Activated B cell treated with CpG ODN at 0.5 μM for 24 hours (primary cell): Measurements from ENCODE around the gene ARHGAP26. TPM values are rescaled to one million over a fixed set of nuclear protein-coding genes. Genes with fewer than 3 reads are reported as not detected.

Source experiments
- ATAC-seq: fragments of 200-7000 bp; cut with Tn5 transposase; one replicate; pipeline ENCODE4 v1.10.0; 2021; ENCODE audit warnings: low read depth, mild to moderate bottlenecking, moderate library complexity
- CTCF ChIA-PET: fragments of 350-600 bp; sonication (Branson Sonifier 250); formaldehyde crosslinking; loops from one replicate; lab custom pipeline; 2021; ENCODE audit warnings: antibody characterized with exemption; lab: Charles Lee
- POLR2A ChIA-PET: fragments of 350-600 bp; sonication (Branson Sonifier 250); formaldehyde crosslinking; loops from one replicate; lab custom pipeline; 2021; ENCODE audit warnings: antibody characterized with exemption; lab: Charles Lee
- DNase-seq: peaks from one replicate; pipeline ENCODE4 v3.0.0; 2022
- H3K27ac Mint-ChIP-seq: one replicate; pipeline ENCODE4 v1.8.0; 2020; ENCODE audit warnings: mixed read lengths
- H3K27me3 Mint-ChIP-seq: one replicate; pipeline ENCODE4 v1.8.0; 2021; ENCODE audit warnings: mixed read lengths
- H3K36me3 Mint-ChIP-seq: one replicate; pipeline ENCODE4 v1.8.0; 2021; ENCODE audit warnings: low read depth, mixed read lengths
- H3K4me1 Mint-ChIP-seq: one replicate; pipeline ENCODE4 v1.8.0; 2021; ENCODE audit warnings: mixed read lengths
- H3K4me3 Mint-ChIP-seq: one replicate; pipeline ENCODE4 v1.8.0; 2020; ENCODE audit warnings: mild to moderate bottlenecking, mixed read lengths
- H3K9me3 Mint-ChIP-seq: one replicate; pipeline ENCODE4 v1.8.0; 2020; ENCODE audit warnings: mixed read lengths
- CTCF ChIP-seq: fragments of 200-600 bp; IDR thresholded peaks from one replicate; pipeline ENCODE4 v1.8.0; 2022; ENCODE audit warnings: antibody characterized with exemption, mild to moderate bottlenecking
- intact Hi-C: fragments of 100-400 bp; cut with micrococcal nuclease; formaldehyde crosslinking; loops from one replicate; pipeline ENCODE4 v1.15.1; 2024
- total RNA-seq: library from RNA; stranded (reverse); gene quantifications from 2 replicates; pipeline ENCODE4 v1.2.3, GENCODE V29; 2022

The ARHGAP26 gene
- total RNA-seq, 1 donor from 2014 or later: 20.9 TPM

GRCh38 chr5:142847898-142848790 is 78.0 kb downstream of the ARHGAP26 start:
- ChIA-PET POLR2A (no interaction called here), CTCF (no interaction called here)
- H3K4me3 Mint-ChIP-seq: no peak overlapping the region
- no peak for TF ChIP-seq CTCF
- H3K9me3 Mint-ChIP-seq: no peaks in the 10 kb centered on the region
- H3K4me1 Mint-ChIP-seq: peaks cover 32% of the 10 kb centered on the region
- H3K36me3 Mint-ChIP-seq: no peaks in the 10 kb centered on the region
- no peak for DNase-seq
- no peak for ATAC-seq
- intact Hi-C loops: loop anchor here (5.0 kb wide), 1 partner anchor 46 kb away; no protein-coding TSS in a partner anchor
- H3K27ac Mint-ChIP-seq: no peak overlapping the region
- no peaks in the 10 kb centered on the region for H3K27me3 Mint-ChIP-seq

GRCh38 chr5:142849466-142849865 is 79.3 kb downstream of the ARHGAP26 start:
- intact Hi-C loops: loop anchor here (5.0 kb wide), 1 partner anchor 47 kb away; no protein-coding TSS in a partner anchor
- ChIA-PET CTCF (no interaction called here), POLR2A (no interaction called here)
- no peaks in the 10 kb centered on the region for H3K27me3 Mint-ChIP-seq
- no peak overlapping the region for H3K4me3 Mint-ChIP-seq
- DNase-seq (no peak), ATAC-seq (no peak)
- H3K9me3 Mint-ChIP-seq: no peaks in the 10 kb centered on the region
- H3K4me1 Mint-ChIP-seq: peaks cover 26% of the 10 kb centered on the region
- no peak for TF ChIP-seq CTCF
- H3K27ac Mint-ChIP-seq: no peak overlapping the region
- no peaks in the 10 kb centered on the region for H3K36me3 Mint-ChIP-seq

GRCh38 chr5:142849880-142850279 is 79.7 kb downstream of the ARHGAP26 start:
- ChIA-PET POLR2A (no interaction called here), CTCF (no interaction called here)
- no peak overlapping the region for H3K4me3 Mint-ChIP-seq

GRCh38 chr5:142851731-142852130 is 81.6 kb downstream of the ARHGAP26 start:
- ATAC-seq: no peak
- no peaks in the 10 kb centered on the region for H3K36me3 Mint-ChIP-seq
- H3K4me3 Mint-ChIP-seq: no peak overlapping the region
- no peaks in the 10 kb centered on the region for H3K9me3 Mint-ChIP-seq
- intact Hi-C loops: no loop called here
- no peak for TF ChIP-seq CTCF
- H3K4me1 Mint-ChIP-seq: peaks cover 3% of the 10 kb centered on the region
- H3K27me3 Mint-ChIP-seq: no peaks in the 10 kb centered on the region
- no peak overlapping the region for H3K27ac Mint-ChIP-seq
- POLR2A ChIA-PET: no interaction called here
- CTCF ChIA-PET: interaction anchor here (1.0 kb wide), 2 partner anchors 15 to 70 kb away, joined by 3 read pairs; no protein-coding TSS in a partner anchor
- DNase-seq: no peak

More at GRCh38 chr5:142849880-142850279, 79.7 kb downstream of the ARHGAP26 start:
- ATAC-seq (no peak), DNase-seq (no peak)
- intact Hi-C loops: loop anchor here (5.0 kb wide), 1 partner anchor 48 kb away; no protein-coding TSS in a partner anchor
- Mint-ChIP-seq H3K36me3 (no peaks in the 10 kb centered on the region), H3K27me3 (no peaks in the 10 kb centered on the region), H3K27ac (no peak overlapping the region), H3K4me1 (peaks cover 21% of the 10 kb centered on the region), H3K9me3 (no peaks in the 10 kb centered on the region)
- no peak for TF ChIP-seq CTCF

- POLR2A ChIA-PET: no interaction called here
- no peak overlapping the region for H3K27ac Mint-ChIP-seq
- no peaks in the 10 kb centered on the region for H3K9me3 Mint-ChIP-seq
- no peak for DNase-seq
- H3K36me3 Mint-ChIP-seq: no peaks in the 10 kb centered on the region
- CTCF ChIA-PET: interaction anchor here (1.9 kb wide), 1 partner anchor 104 kb away, joined by 7 read pairs; no protein-coding TSS in a partner anchor
- ATAC-seq: no peak
- H3K27me3 Mint-ChIP-seq: no peaks in the 10 kb centered on the region
- H3K4me1 Mint-ChIP-seq: no peaks in the 10 kb centered on the region
- H3K4me3 Mint-ChIP-seq: no peak overlapping the region
- intact Hi-C loops: no loop called here
- no peak for TF ChIP-seq CTCF
Measured at GRCh38 chr5:142852416-142853198, 82.4 kb downstream of the ARHGAP26 start.
